Panc1 (cell line): ENCODE measurements around the gene ANKMY1. TPM values are rescaled to one million over a fixed set of nuclear protein-coding genes. Genes with fewer than 3 reads are reported as not detected.
"Not testable (repeated sequence)": the region's sequence is repeated elsewhere in the genome, so short reads cannot be mapped to it uniquely, and the experiment has no call there.

Source experiments
- ATAC-seq: fragments of 200-7000 bp; cut with Tn5 transposase; 2 replicates; pipeline ENCODE4 v1.9.1; 2020; ENCODE audit warnings: mild to moderate bottlenecking, moderate library complexity
- BruUV-seq: library from RNA; stranded (reverse); fragments of 400-500 nt; replicated peaks from 2 replicates; lab custom pipeline; 2021; lab: Mats Ljungman, UMichigan
- CTCF ChIA-PET: fragments of 300-600 bp; sonication (Branson Sonifier 250); formaldehyde crosslinking; loops from one replicate; lab custom pipeline; 2022; ENCODE audit warnings: antibody characterized with exemption; lab: Charles Lee
- POLR2A ChIA-PET: fragments of 300-600 bp; sonication (Branson Sonifier 250); formaldehyde crosslinking; loops from one replicate; lab custom pipeline; 2022; ENCODE audit warnings: antibody characterized with exemption; lab: Charles Lee
- DNase-seq: peaks from one replicate; pipeline ENCODE4 v3.0.0-alpha.2; 2010; ENCODE audit warnings: low read depth, low spot score
- H3K27ac ChIP-seq: 2 replicates; pipeline ENCODE4 v1.5.1; 2011; ENCODE audit warnings: mild to moderate bottlenecking, low read length, inconsistent platforms
- H3K27me3 ChIP-seq: fragments of 200-500 bp; sonication (Bioruptor generic); 2 replicates; pipeline ENCODE4 v1.6.0; 2014; ENCODE audit warnings: low read length, inconsistent platforms; ENCODE audit not compliant: control insufficient read depth, insufficient read depth
- H3K36me3 ChIP-seq: fragments of 200-500 bp; sonication (Bioruptor generic); 2 replicates; pipeline ENCODE4 v1.5.1; 2014; ENCODE audit warnings: inconsistent platforms, mild to moderate bottlenecking, low read length, moderate library complexity; ENCODE audit not compliant: control insufficient read depth, insufficient read depth
- H3K4me1 ChIP-seq: 2 replicates; pipeline ENCODE4 v1.5.1; 2011; ENCODE audit warnings: inconsistent platforms, mild to moderate bottlenecking, low read length, moderate library complexity; ENCODE audit not compliant: control insufficient read depth, insufficient read depth
- H3K4me3 ChIP-seq, 2 experiments: 2 replicates each; pipeline ENCODE4 v1.5.1; 2011 to 2012; ENCODE audit warnings: low read depth in 2 of 2, low read length in 2 of 2, mild to moderate bottlenecking in 2 of 2, inconsistent platforms in 1 of 2, moderate library complexity in 1 of 2
- H3K9me3 ChIP-seq: fragments of 200-500 bp; sonication (Bioruptor generic); 2 replicates; pipeline ENCODE4 v1.5.1; 2014; ENCODE audit warnings: low read depth, mild to moderate bottlenecking, inconsistent platforms, low read length, moderate library complexity; ENCODE audit not compliant: control insufficient read depth, insufficient read depth
- CTCF ChIP-seq: fragments of 450-650 bp; IDR thresholded peaks from 2 replicates; pipeline ENCODE4 v1.5.1; 2017; ENCODE audit warnings: mild to moderate bottlenecking
- POLR2AphosphoS5 ChIP-seq: IDR thresholded peaks from 2 replicates; pipeline ENCODE4 v1.6.1; 2012; ENCODE audit warnings: mild to moderate bottlenecking, low read depth, low read length, moderate library complexity
- REST ChIP-seq, 2 experiments: IDR thresholded peaks; 2 replicates each; pipeline ENCODE4 v1.6.1; 2011 to 2012; ENCODE audit warnings: low read depth in 2 of 2, control low read depth in 1 of 2, low read length in 1 of 2, mild to moderate bottlenecking in 1 of 2, moderate library complexity in 1 of 2; ENCODE audit not compliant: insufficient read depth in 1 of 2
- SIN3A ChIP-seq: IDR thresholded peaks from 2 replicates; pipeline ENCODE4 v1.6.1; 2012; ENCODE audit warnings: low read depth, mild to moderate bottlenecking, low read length, moderate library complexity, borderline replicate concordance; ENCODE audit not compliant: insufficient read depth
- TCF7L2 ChIP-seq: IDR thresholded peaks from 2 replicates; pipeline ENCODE4 v1.6.1; 2011; ENCODE audit warnings: mild to moderate bottlenecking, low read depth, low read length, inconsistent platforms
- in situ Hi-C: cut with HindIII; loops from 2 replicates; pipeline ENCODE4 v1.10.0; 2016; ENCODE audit warnings: low sequenced_read_pairs, low pct_unique_long_range_greater_than_20kb
- intact Hi-C: fragments of 100-400 bp; cut with micrococcal nuclease; formaldehyde crosslinking; loops from one replicate; pipeline ENCODE4 v1.10.0; 2022; ENCODE audit not compliant: unreplicated experiment
- total RNA-seq: library from RNA; stranded (reverse); gene quantifications from one replicate; pipeline ENCODE4 v1.2.1, GENCODE V29; 2021; ENCODE audit not compliant: unreplicated experiment

ANKMY1 gene
- total RNA-seq, 1 experiment from 2014 or later: 19.5 TPM

DNA sequence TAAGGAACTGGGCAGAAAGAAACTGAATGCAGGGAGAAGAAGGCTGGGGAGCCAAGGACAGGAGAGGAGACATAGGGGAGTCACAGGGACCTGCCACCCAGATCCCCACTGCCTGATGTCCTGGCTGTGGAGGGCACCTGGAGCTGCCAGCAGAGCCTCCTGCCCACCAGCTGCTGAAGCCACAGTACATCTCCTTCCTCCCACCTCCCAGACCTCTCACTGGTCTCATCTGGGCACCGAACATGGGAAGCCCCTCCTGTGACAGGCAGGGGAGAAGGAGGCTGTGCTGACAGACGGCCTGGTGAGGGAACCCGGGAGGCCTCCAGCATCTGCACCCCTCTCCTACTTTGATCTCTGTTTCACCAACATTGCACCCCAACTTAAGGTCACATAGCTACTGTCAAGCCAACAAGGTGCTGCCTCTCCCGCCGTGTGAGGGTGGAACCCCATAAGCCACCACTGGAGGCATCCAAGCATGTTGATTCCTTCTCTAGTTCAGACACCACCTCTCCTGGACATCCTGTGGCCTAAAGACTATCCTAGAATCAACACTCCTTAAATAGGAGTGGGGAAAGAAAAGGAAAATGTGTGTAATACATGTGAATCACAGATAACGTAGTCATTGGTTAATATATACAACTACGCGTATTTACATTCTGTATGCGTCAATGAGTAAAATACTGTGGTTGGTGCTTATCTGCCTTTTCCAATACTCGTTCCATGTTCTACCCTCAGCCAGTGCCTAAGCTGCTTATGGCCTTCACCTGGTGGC is 7.0 kb upstream of the ANKMY1 start:
- H3K27ac ChIP-seq: peak overlapping the region; percentile 90
- TF ChIP-seq TCF7L2: no peak
- no peak for TF ChIP-seq REST (IDR thresholded peaks at IDR 0.05; ENCODE audit: insufficient read depth in 1 of 2, low read depth in 2 of 2, low read length in 1 of 2)
- TF ChIP-seq SIN3A: no peak
- peak; percentile 30 for TF ChIP-seq POLR2AphosphoS5
- TF ChIP-seq CTCF: peak; percentile 24
- DNase-seq: no peak
- intact Hi-C loops (no loop called here), in situ Hi-C loops (no loop called here)
- POLR2A ChIA-PET: no interaction called here
- ATAC-seq: no peak
- H3K4me3 ChIP-seq: no peak overlapping the region
- H3K9me3 ChIP-seq: no peaks in the 10 kb centered on the region
- BruUV-seq: no TSS peak
- CTCF ChIA-PET: interaction anchor here (2.0 kb wide), 1 partner anchor 22 kb away, joined by 4 read pairs; the partner anchor contains the start of gene CAPN10
- H3K27me3 ChIP-seq: no peaks in the 10 kb centered on the region
- H3K4me1 ChIP-seq: peaks cover 38% of the 10 kb centered on the region
- H3K36me3 ChIP-seq: peaks cover 4% of the 10 kb centered on the region

GRCh38 chr2:240563951-240564560 is 6.3 kb upstream of the ANKMY1 start:
- peaks cover 39% of the 10 kb centered on the region for H3K4me1 ChIP-seq
- in situ Hi-C loops (no loop called here), intact Hi-C loops (no loop called here)
- ATAC-seq (no peak), DNase-seq (no peak)
- no peak overlapping the region for H3K4me3 ChIP-seq
- CTCF ChIA-PET: no interaction called here
- no peaks in the 10 kb centered on the region for H3K9me3 ChIP-seq
- BruUV-seq: no TSS peak
- peaks cover 4% of the 10 kb centered on the region for H3K36me3 ChIP-seq
- POLR2A ChIA-PET: no interaction called here
- H3K27me3 ChIP-seq: no peaks in the 10 kb centered on the region
- H3K27ac ChIP-seq: 0 out of 2 replicates have a peak overlapping the region, but pooled peaks have one; percentile 17
- TF ChIP-seq SIN3A (no peak), CTCF (no peak), POLR2AphosphoS5 (no peak; the same call in none of the 2 replicates), TCF7L2 (no peak), REST (IDR thresholded peaks at IDR 0.05; ENCODE audit: insufficient read depth in 1 of 2, low read depth in 2 of 2, low read length in 1 of 2) (no peak)

- CTCF ChIA-PET, H3K4me3 ChIP-seq, intact Hi-C loops, H3K36me3 ChIP-seq, H3K27ac ChIP-seq, H3K9me3 ChIP-seq, H3K27me3 ChIP-seq, DNase-seq, in situ Hi-C loops, ATAC-seq, POLR2A ChIA-PET, BruUV-seq: not testable (repeated sequence)
- H3K4me1 ChIP-seq: peaks cover 47% of the 10 kb centered on the region
These were observed 5.4 kb upstream of the ANKMY1 start for GRCh38 chr2:240563231-240563630.
